Left cardiac atrium (tissue), 4 donors: ENCODE results near the gene HECW1. TPM values are rescaled to one million over a fixed set of nuclear protein-coding genes. Genes with fewer than 3 reads are reported as not detected.

Experiments used
- ATAC-seq, 2 donors: fragments of 200-7000 bp; cut with Tn5 transposase; one replicate each; pipeline ENCODE4 v1.9.1; 2020; ENCODE audit warnings: mild to moderate bottlenecking in 2 of 2, moderate library complexity in 2 of 2
- DNase-seq: peaks from one replicate; pipeline ENCODE4 v3.0.0-alpha.2; 2020
- intact Hi-C, 2 donors: fragments of 100-400 bp; cut with DNase I; formaldehyde crosslinking; loops; one replicate each; pipeline versions ENCODE4 v1.14.1 to v1.15.1; 2022 to 2023
- total RNA-seq, 2 donors: library from RNA; stranded (reverse); fragmentation: NEBNext Ultra II Directional; extraction: Animal tissue kit (Norgen Biotek cat#: 25700); gene quantifications; one replicate each; pipeline ENCODE4 v1.2.1, GENCODE V29; 2021
- donor health status: DM: no; HTN: yes; CAD: no.
- donor health status: DM: no; HTN: yes; CAD: no; lungs with severe emphysema.
- donor health status: DM: yes; HTN: yes; CAD: no.
- donor health status: Dilated cardiomyopathy.

The HECW1 gene
- total RNA-seq, 2 donors from 2014 or later = not detected

- no peak for ATAC-seq
- intact Hi-C loops = no loop called here
- DNase-seq = no peak
These were observed 179.3 kb downstream of the HECW1 start for GRCh38 chr7:43291789-43292188.

GRCh38 chr7:43292384-43292783 lies 179.9 kb downstream of the HECW1 start:
- DNase-seq = no peak
- intact Hi-C loops = no loop called here
- ATAC-seq = no peak

- DNase-seq (no peak), ATAC-seq (peak in 1 of 2 donors; percentile 85)
- intact Hi-C loops = no loop called here
These were observed 181.7 kb downstream of the HECW1 start for GRCh38 chr7:43294080-43294630.

GRCh38 chr7:43295429-43295828 lies 183.0 kb downstream of the HECW1 start:
- intact Hi-C loops = no loop called here
- no peak for DNase-seq
- ATAC-seq = no peak

- intact Hi-C loops = no loop called here
- DNase-seq = no peak
- ATAC-seq = no peak
These were observed 183.9 kb downstream of the HECW1 start for GRCh38 chr7:43296306-43296705.

GRCh38 chr7:43298617-43299016 lies 186.2 kb downstream of the HECW1 start:
- ATAC-seq (no peak), DNase-seq (no peak)

GRCh38 chr7:43300121-43300520 lies 187.7 kb downstream of the HECW1 start:
- ATAC-seq = no peak
- intact Hi-C loops = no loop called here

More at GRCh38 chr7:43298617-43299016, 186.2 kb downstream of the HECW1 start:
- intact Hi-C loops = no loop called here

GRCh38 chr7:43302211-43302711 lies 189.8 kb downstream of the HECW1 start:
- ATAC-seq (no peak), DNase-seq (no peak)
- intact Hi-C loops = no loop called here

More at GRCh38 chr7:43300121-43300520, 187.7 kb downstream of the HECW1 start:
- DNase-seq = no peak

- no peak for DNase-seq
- intact Hi-C loops = no loop called here
- no peak for ATAC-seq
These were observed 190.5 kb downstream of the HECW1 start for GRCh38 chr7:43302773-43303460.

GRCh38 chr7:43303740-43304241 lies 191.3 kb downstream of the HECW1 start:
- DNase-seq = no peak
- peak in 1 of 2 donors; percentile 34 for ATAC-seq
- intact Hi-C loops = no loop called here

- ATAC-seq = no peak
- intact Hi-C loops = no loop called here
- DNase-seq = no peak
These were observed 194.0 kb downstream of the HECW1 start for GRCh38 chr7:43306404-43306803.

GRCh38 chr7:43307522-43307921 lies 195.1 kb downstream of the HECW1 start:
- ATAC-seq (no peak), DNase-seq (no peak)
- intact Hi-C loops = no loop called here

- no peak for DNase-seq
- ATAC-seq = no peak
- intact Hi-C loops = no loop called here
These were observed 196.7 kb downstream of the HECW1 start for GRCh38 chr7:43308913-43309705.

- ATAC-seq = no peak
- DNase-seq = no peak
- intact Hi-C loops = no loop called here
These were observed 197.2 kb downstream of the HECW1 start for GRCh38 chr7:43309706-43310022.

- ATAC-seq (no peak), DNase-seq (no peak)
- intact Hi-C loops = no loop called here
These were observed 198.6 kb downstream of the HECW1 start for GRCh38 chr7:43311052-43311451.

GRCh38 chr7:43311694-43312093 lies 199.2 kb downstream of the HECW1 start:
- DNase-seq (no peak), ATAC-seq (no peak)
- intact Hi-C loops = no loop called here

GRCh38 chr7:43313628-43314378 lies 201.4 kb downstream of the HECW1 start:
- no peak for DNase-seq
- intact Hi-C loops = no loop called here
- no peak for ATAC-seq

GRCh38 chr7:43314379-43315158 lies 202.1 kb downstream of the HECW1 start:
- no peak for DNase-seq
- intact Hi-C loops = no loop called here
- ATAC-seq = no peak

- ATAC-seq (no peak), DNase-seq (no peak)
- intact Hi-C loops = no loop called here
These were observed 204.6 kb downstream of the HECW1 start for GRCh38 chr7:43317075-43317474.
